Stimulated activated CD8-positive, alpha-beta memory T cell treated with anti-CD3 and anti-CD28 coated beads, Interleukin-2, amount 100 ng/mL, for 48 hours (primary cell): ENCODE data around the gene RASA3.
"Not testable (repeated sequence)": the region's sequence is repeated elsewhere in the genome, so short reads cannot be mapped to it uniquely, and the experiment has no call there.

Source experiments
- DNase-seq, 2 donors: peaks; one replicate each; pipeline ENCODE4 v3.0.0-alpha.2; 2020; ENCODE audit warnings: low read depth in 2 of 2

The RASA3 gene

GRCh38 chr13:114101358-114102130, 30.9 kb downstream of the RASA3 start:
- DNase-seq, result no peak

GRCh38 chr13:114100446-114101357, 31.7 kb downstream of the RASA3 start:
- no peak for DNase-seq

GRCh38 chr13:114099918-114100445, 32.4 kb downstream of the RASA3 start:
- DNase-seq, result no peak

- no peak for DNase-seq
Observed at GRCh38 chr13:114099191-114099590, 33.2 kb downstream of the RASA3 start.

- not testable (repeated sequence) for DNase-seq
Observed at GRCh38 chr13:114098689-114099056, 33.8 kb downstream of the RASA3 start.

GRCh38 chr13:114097893-114098688, 34.3 kb downstream of the RASA3 start:
- DNase-seq, result no peak

DNA sequence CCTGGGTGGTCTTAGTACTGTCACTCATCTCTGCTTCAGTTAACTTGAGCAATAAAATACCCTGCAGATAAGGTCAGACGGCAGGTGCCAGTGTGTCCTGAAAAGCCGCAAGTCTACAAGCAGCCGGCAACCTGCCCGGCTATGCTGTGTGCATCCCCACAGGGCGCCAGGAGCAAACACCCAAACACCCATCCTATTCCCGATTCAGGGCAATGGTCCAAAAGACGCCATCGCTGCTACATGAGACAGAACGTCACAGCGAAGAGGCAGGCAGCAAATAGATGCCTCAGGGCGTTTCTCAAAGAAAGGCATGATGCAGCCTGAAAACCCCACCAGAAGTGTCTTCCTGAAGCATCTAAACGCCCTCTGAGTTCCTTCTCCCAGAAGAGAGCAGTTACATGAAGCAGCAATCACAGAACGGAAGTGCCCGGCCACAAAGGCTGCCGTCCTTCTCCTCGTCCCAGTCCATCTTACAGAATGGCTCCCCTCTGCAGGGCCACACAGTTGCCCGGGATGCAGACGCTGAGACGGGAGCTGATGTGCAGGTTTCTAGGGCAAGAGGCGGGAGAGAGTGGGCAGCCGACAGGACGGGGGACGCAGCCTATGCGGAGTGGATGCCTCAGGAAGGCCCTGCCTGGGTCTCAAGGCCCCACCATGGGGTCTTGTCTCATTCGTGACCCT, 35.1 kb downstream of the RASA3 start:
- DNase-seq, result no peak

GRCh38 chr13:114096811-114097211, 35.6 kb downstream of the RASA3 start:
- DNase-seq, result no peak

GRCh38 chr13:114096031-114096485, 36.4 kb downstream of the RASA3 start:
- DNase-seq, result no peak

DNA sequence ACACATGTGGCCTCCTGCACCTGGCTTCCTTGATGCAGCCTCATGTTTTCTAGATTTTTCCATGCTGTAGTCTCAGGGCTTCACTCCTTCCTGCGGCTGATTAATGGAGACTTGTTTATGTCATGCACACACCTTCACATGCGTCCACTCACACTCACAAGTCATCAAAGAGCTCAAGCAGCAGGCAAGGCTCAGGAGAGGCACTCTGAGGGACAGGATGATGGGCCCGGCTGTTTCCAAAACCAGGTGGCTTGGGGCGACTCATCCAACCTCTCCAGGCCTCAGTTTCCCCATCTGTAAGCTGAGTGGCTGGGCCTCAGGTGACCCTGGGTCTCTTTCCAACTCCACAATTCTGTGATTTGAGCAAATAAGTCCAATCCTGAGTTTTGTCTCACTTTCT, 36.9 kb downstream of the RASA3 start:
- no peak for DNase-seq

DNA sequence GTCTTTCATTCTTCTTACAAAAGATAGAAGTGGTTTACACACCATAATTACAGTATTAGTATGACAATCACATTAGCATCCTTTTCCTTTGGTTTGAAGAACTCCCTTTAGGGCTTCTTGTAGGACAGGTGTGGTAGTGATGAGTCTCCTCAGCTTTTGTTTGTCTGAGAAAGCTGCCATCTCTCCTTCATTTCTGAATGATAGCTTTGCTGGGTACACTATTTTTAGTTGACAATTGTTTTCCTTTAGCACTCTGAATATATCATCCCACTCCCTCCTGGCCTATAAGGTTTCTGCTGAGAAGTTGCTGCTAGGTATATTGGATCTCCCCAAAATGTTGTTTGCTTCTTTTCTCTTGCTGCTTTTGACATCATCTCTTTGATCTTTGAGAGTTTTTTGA, 39.3 kb downstream of the RASA3 start:
- no peak for DNase-seq

- no peak for DNase-seq
Observed at GRCh38 chr13:114092468-114092867, 40.0 kb downstream of the RASA3 start.

- DNase-seq, result no peak
Observed at GRCh38 chr13:114090476-114090875, 41.9 kb downstream of the RASA3 start.

DNA sequence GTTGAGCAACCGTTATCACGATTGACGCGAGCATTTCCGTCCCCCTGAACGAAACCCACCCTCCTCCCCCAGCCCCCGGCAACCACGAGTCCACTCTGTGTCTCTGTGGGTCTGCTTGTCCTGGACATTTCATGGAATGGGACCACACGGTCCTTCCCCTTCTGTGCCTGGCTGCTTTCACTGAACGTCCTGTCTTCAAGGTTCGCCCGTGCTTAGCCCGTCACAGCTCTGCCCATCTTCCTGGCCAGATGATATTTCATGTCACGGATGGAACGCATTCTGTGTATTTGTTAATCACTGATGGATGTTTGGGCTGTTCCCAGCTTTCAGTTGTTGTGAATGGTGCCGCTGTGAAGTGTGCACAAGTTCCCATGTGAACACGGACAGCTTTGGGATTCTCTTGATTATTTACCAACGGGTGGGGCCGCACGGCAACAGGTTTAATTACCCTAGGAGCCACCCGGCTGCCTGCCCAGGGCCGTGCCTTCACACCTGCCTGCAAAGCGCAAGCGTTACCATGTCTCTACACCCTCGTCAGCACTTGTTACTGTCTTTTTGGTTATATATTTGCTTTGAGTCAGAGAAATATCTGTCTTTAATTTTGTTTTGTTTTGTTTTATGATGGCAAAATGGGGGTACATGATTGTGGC, 42.5 kb downstream of the RASA3 start:
- DNase-seq, result no peak

GRCh38 chr13:114089341-114089740, 43.1 kb downstream of the RASA3 start:
- no peak for DNase-seq

DNA sequence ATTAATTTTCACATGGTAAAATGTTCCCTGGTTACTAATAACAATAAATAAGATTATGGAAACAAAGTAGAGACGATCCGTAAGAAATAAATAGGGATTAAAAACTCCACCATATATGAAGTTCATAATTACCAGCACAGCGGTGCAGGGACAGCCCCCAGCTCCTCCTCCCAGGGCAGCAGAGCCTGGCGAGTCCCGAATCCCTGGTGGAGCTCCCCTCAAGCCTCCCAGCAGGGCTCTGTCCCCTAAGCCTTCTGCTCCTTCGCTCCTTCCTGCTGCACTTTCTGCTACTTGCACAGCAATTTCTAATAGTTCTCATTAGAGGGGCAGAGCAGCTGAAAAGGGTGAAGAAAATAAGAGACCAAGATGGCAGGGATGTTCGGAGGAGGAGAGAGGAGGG, 43.6 kb downstream of the RASA3 start:
- no peak for DNase-seq

DNA sequence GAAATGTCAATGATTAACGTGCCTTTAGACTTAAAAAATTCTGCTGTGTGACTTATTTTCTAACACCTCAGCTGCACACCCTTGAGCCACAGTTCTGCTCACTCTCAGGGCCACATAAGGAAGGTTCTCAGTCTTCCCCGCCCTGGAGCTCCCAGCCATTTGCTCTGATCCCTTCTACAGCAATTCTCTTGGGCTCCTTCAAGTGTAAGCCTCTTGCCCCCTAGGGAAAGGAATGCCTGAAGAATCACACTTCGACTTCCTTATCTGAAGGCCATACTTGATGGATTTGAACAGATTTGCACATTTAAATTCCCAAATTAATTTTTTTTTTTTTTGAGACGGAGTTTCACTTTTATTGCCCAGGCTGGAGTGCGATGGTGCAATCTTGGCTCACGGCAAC, 44.2 kb downstream of the RASA3 start:
- no peak for DNase-seq

DNA sequence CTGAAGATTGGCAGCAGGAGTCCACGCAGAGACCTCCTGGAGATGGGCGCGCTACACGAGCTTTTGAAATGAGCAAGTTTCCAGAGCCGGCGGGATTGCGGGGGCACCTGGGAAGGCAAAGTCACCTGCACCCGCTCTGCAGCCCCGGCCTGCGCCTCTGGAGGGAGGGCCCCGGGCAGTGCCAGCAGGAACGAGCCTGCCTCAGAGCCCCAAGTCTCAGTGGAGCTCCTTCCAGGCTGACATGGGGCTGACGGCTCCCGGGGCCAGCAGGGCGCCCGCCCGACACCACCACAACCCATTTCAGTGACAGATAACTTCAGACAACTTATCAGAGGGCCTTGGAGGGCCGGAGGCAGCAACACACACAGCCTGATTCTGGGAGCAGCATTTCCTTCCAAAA, 45.0 kb downstream of the RASA3 start:
- no peak for DNase-seq

GRCh38 chr13:114082849-114083645, 49.4 kb downstream of the RASA3 start:
- no peak for DNase-seq
